ENCODE results near the gene NAA60. TPM values are rescaled to one million over a fixed set of nuclear protein-coding genes. Genes with fewer than 3 reads are reported as not detected.

Gene NAA60
- total and polyA plus RNA-seq, 9 of the 15 experiments (the other 6 are each of a cell fraction or from before 2014, with no cell fraction given) = 2.1 to 49.4 (median 10.3) TPM

GRCh38 chr16:3476409-3476808, 32.9 kb downstream of the NAA60 start:
- ChIA-PET CTCF (ENCODE audit: low intra/inter-chr PET ratio) (no interaction called here), POLR2A (no interaction called here)
- Histone ChIP-seq H2AFZ (ENCODE audit: low read depth, low read length) (no peak overlapping the region), H3K9me3 (replicated peaks; ENCODE audit: control insufficient read depth, insufficient read depth, low read depth, low read length) (no peaks in the 10 kb centered on the region), H3K27ac (ENCODE audit: extremely low read depth, low read depth, low read length) (no peak overlapping the region), H3K4me3 (no peak overlapping the region), H3K9ac (ENCODE audit: insufficient read depth in 1 of 2, low read depth in 2 of 2, low read length in 2 of 2) (no peak overlapping the region), H3K27me3 (ENCODE audit: control insufficient read depth in 2 of 2, insufficient read depth in 2 of 2, low read length in 2 of 2) (no peaks in the 10 kb centered on the region), H3K9me1 (ENCODE audit: control insufficient read depth, insufficient read depth, low read length) (peaks cover 3% of the 10 kb centered on the region), H4K20me1 (replicated peaks; ENCODE audit: control insufficient read depth, insufficient read depth, low read length) (peaks cover 15% of the 10 kb centered on the region), H3K4me2 (ENCODE audit: insufficient read depth, low read length) (no peak overlapping the region), H3K4me1 (replicated peaks in 1 of 2; ENCODE audit: control insufficient read depth in 2 of 2, insufficient read depth in 2 of 2, low read length in 2 of 2) (peaks cover 10 to 29% of the 10 kb centered on the region in 2 experiments; a peak in 4 of 5 replicates), H3K79me2 (ENCODE audit: control insufficient read depth, insufficient read depth, low read length) (peaks cover 31% of the 10 kb centered on the region; the same call in 2 of the 3 replicates), H3K36me3 (ENCODE audit: control insufficient read depth, insufficient read depth, low read length) (peaks cover 14% of the 10 kb centered on the region; the same call in 2 of the 3 replicates)
- TF ChIP-seq PHF8 (IDR thresholded peaks at IDR 0.05; ENCODE audit: borderline replicate concordance, low read length) = no peak
- no peak for TF ChIP-seq ZKSCAN1 (IDR thresholded peaks at IDR 0.05; ENCODE audit: low read depth, low read length)
- no peak for FAIRE-seq
- no peak for ATAC-seq
- WGBS (ENCODE audit: insufficient coverage, low coverage, missing lambda C conversion rate) = 100% methylated on average over 3 of the region's 3 CpGs
- no peak for DNase-seq (ENCODE audit: extremely low read depth in 1 of 4, low spot score in 3 of 4)
- in situ Hi-C loops (cut with MboI) (no loop called here), intact Hi-C loops (cut with micrococcal nuclease) (no loop called here)
- BruUV-seq (replicated peaks) = no TSS peak

GRCh38 chr16:3478242-3478925, 34.9 kb downstream of the NAA60 start:
- Histone ChIP-seq H3K9me3 (replicated peaks; ENCODE audit: control insufficient read depth, insufficient read depth, low read depth, low read length) (no peaks in the 10 kb centered on the region), H3K4me1 (replicated peaks in 1 of 2; ENCODE audit: control insufficient read depth in 2 of 2, insufficient read depth in 2 of 2, low read length in 2 of 2) (peaks cover 14 to 34% of the 10 kb centered on the region in 2 experiments; a peak in 4 of 5 replicates), H4K20me1 (replicated peaks; ENCODE audit: control insufficient read depth, insufficient read depth, low read length) (peaks cover 15% of the 10 kb centered on the region), H3K4me3 (no peak overlapping the region), H3K27ac (ENCODE audit: extremely low read depth, low read depth, low read length) (no peak overlapping the region), H3K9ac (ENCODE audit: insufficient read depth in 1 of 2, low read depth in 2 of 2, low read length in 2 of 2) (peak overlapping the region in 1 of 2 experiments; percentile 64; a peak in 1 of 4 replicates), H3K79me2 (ENCODE audit: control insufficient read depth, insufficient read depth, low read length) (peaks cover 19% of the 10 kb centered on the region; the same call in 2 of the 3 replicates), H2AFZ (ENCODE audit: low read depth, low read length) (no peak overlapping the region), H3K4me2 (ENCODE audit: insufficient read depth, low read length) (no peak overlapping the region), H3K9me1 (ENCODE audit: control insufficient read depth, insufficient read depth, low read length) (peaks cover 7% of the 10 kb centered on the region), H3K27me3 (ENCODE audit: control insufficient read depth in 2 of 2, insufficient read depth in 2 of 2, low read length in 2 of 2) (no peaks in the 10 kb centered on the region), H3K36me3 (ENCODE audit: control insufficient read depth, insufficient read depth, low read length) (peaks cover 32% of the 10 kb centered on the region)
- in situ Hi-C loops (cut with MboI) (no loop called here), intact Hi-C loops (cut with micrococcal nuclease) (no loop called here)
- ATAC-seq (no peak), FAIRE-seq (no peak), DNase-seq (ENCODE audit: extremely low read depth in 1 of 4, low spot score in 3 of 4) (no peak)
- POLR2A ChIA-PET = no interaction called here
- no TSS peak for BruUV-seq (replicated peaks)
- WGBS (ENCODE audit: insufficient coverage, low coverage, missing lambda C conversion rate) = 79% methylated on average over 11 of the region's 11 CpGs
- CTCF ChIA-PET (ENCODE audit: low intra/inter-chr PET ratio) = no interaction called here
- TF ChIP-seq HNRNPLL (IDR thresholded peaks at IDR 0.05; ENCODE audit: low read depth, low read length, poor library complexity, severe bottlenecking) = no peak
- TF ChIP-seq ZKSCAN1 (IDR thresholded peaks at IDR 0.05; ENCODE audit: low read depth, low read length) = no peak
- no peak for TF ChIP-seq HDAC1 (IDR thresholded peaks at IDR 0.05)
- no peak for TF ChIP-seq MTF1 (CRISPR knock-in tag; IDR thresholded peaks at IDR 0.05; ENCODE audit: borderline replicate concordance)
- no peak for TF ChIP-seq NR1H2 (CRISPR knock-in tag; IDR thresholded peaks at IDR 0.05)
- no peak for TF ChIP-seq RNF219 (CRISPR knock-in tag; IDR thresholded peaks at IDR 0.05)
